IMR-90 (cell line): Measurements from ENCODE around the gene SDHA. TPM values are rescaled to one million over a fixed set of nuclear protein-coding genes. Genes with fewer than 3 reads are reported as not detected.

ENCODE experiments used
- ATAC-seq: fragments of 200-7000 bp; cut with Tn5 transposase; 2 replicates; pipeline ENCODE4 v1.9.1; 2020; ENCODE audit warnings: low read depth, mild to moderate bottlenecking, moderate library complexity
- BruUV-seq: library from RNA; stranded (reverse); fragments of 400-500 nt; replicated peaks from 2 replicates; lab custom pipeline; 2021; lab: Mats Ljungman, UMichigan
- CTCF ChIA-PET: fragments of 300-600 bp; formaldehyde crosslinking; extraction: SDS; loops from one replicate; lab custom pipeline; 2021; ENCODE audit warnings: antibody characterized with exemption; lab: Yijun Ruan, JAX
- POLR2A ChIA-PET: fragments of 300-600 bp; sonication (Branson Sonifier 250); formaldehyde crosslinking; loops from one replicate; lab custom pipeline; 2022; ENCODE audit warnings: antibody characterized with exemption; ENCODE audit not compliant: unreplicated experiment; lab: Charles Lee
- DNase-seq: peaks from one replicate; pipeline ENCODE4 v3.0.0; 2013
- H2AFZ ChIP-seq: replicated peaks from 2 replicates; pipeline ENCODE3; 2013; ENCODE audit warnings: low read length, mild to moderate bottlenecking; ENCODE audit not compliant: poor library complexity
- H2AK5ac ChIP-seq: 2 replicates; pipeline ENCODE4 v1.6.1; 2013; ENCODE audit warnings: low read depth, low read length, inconsistent platforms
- H2AK9ac ChIP-seq: replicated peaks from 2 replicates; pipeline ENCODE3; 2013; ENCODE audit warnings: mild to moderate bottlenecking, low read depth, low read length, moderate library complexity; ENCODE audit not compliant: poor library complexity
- H2BK120ac ChIP-seq: 2 replicates; pipeline ENCODE4 v1.6.1; 2013; ENCODE audit warnings: low read depth, low read length, inconsistent platforms
- H2BK15ac ChIP-seq: 3 replicates; pipeline ENCODE4 v1.6.1; 2013; ENCODE audit warnings: low read depth, low read length, inconsistent platforms
- H2BK20ac ChIP-seq: 2 replicates; pipeline ENCODE4 v1.6.1; 2013; ENCODE audit warnings: low read depth, mild to moderate bottlenecking, inconsistent platforms, low read length, moderate library complexity
- H2BK5ac ChIP-seq: 2 replicates; pipeline ENCODE4 v1.6.1; 2013; ENCODE audit warnings: mild to moderate bottlenecking, low read depth, low read length, inconsistent platforms; ENCODE audit not compliant: poor library complexity, severe bottlenecking
- H3K14ac ChIP-seq: replicated peaks from 2 replicates; pipeline ENCODE4 v1.6.1; 2013; ENCODE audit warnings: low read depth, low read length, inconsistent platforms
- H3K18ac ChIP-seq: 2 replicates; pipeline ENCODE4 v1.6.1; 2013; ENCODE audit warnings: low read depth, low read length, control low read depth
- H3K23ac ChIP-seq: 2 replicates; pipeline ENCODE4 v1.6.1; 2013; ENCODE audit warnings: low read depth, low read length, inconsistent platforms
- H3K27ac ChIP-seq: 2 replicates; pipeline ENCODE4 v1.5.1; 2013; ENCODE audit warnings: mild to moderate bottlenecking, control low read depth, low read length; ENCODE audit not compliant: insufficient read depth
- H3K27me3 ChIP-seq: 2 replicates; pipeline ENCODE4 v1.6.1; 2013; ENCODE audit warnings: low read length; ENCODE audit not compliant: control insufficient read depth, insufficient read depth
- H3K36me3 ChIP-seq: 2 replicates; pipeline ENCODE4 v1.6.1; 2013; ENCODE audit warnings: low read length, mixed read lengths; ENCODE audit not compliant: control insufficient read depth, insufficient read depth
- H3K4ac ChIP-seq: 2 replicates; pipeline ENCODE4 v1.6.1; 2013; ENCODE audit warnings: low read depth, low read length, inconsistent platforms
- H3K4me1 ChIP-seq: 2 replicates; pipeline ENCODE4 v1.6.1; 2013; ENCODE audit warnings: low read length, mixed read lengths; ENCODE audit not compliant: control insufficient read depth, insufficient read depth
- H3K4me2 ChIP-seq: 2 replicates; pipeline ENCODE4 v1.6.1; 2013; ENCODE audit warnings: low read depth, mild to moderate bottlenecking, control low read depth, low read length, moderate library complexity
- H3K4me3 ChIP-seq: 2 replicates; pipeline ENCODE4 v1.5.1; 2013; ENCODE audit warnings: low read depth, mild to moderate bottlenecking, control low read depth, low read length, moderate library complexity; ENCODE audit not compliant: insufficient read depth
- H3K56ac ChIP-seq: 2 replicates; pipeline ENCODE4 v1.6.1; 2013; ENCODE audit warnings: low read length, inconsistent platforms; ENCODE audit not compliant: insufficient read depth; ENCODE audit errors: extremely low read depth
- H3K79me1 ChIP-seq, 2 experiments: 2 replicates each; pipeline ENCODE4 v1.6.1; 2013; ENCODE audit warnings: low read length in 2 of 2, inconsistent platforms in 1 of 2, low read depth in 1 of 2
- H3K9ac ChIP-seq: 2 replicates; pipeline ENCODE4 v1.6.1; 2013; ENCODE audit warnings: low read depth, low read length, control low read depth
- H3K9me1 ChIP-seq: 2 replicates; pipeline ENCODE4 v1.6.1; 2013; ENCODE audit warnings: low read length, inconsistent platforms; ENCODE audit not compliant: insufficient read depth
- H3K9me3 ChIP-seq: 2 replicates; pipeline ENCODE4 v1.6.1; 2013; ENCODE audit warnings: low read length; ENCODE audit not compliant: control insufficient read depth, insufficient read depth
- H4K20me1 ChIP-seq: 2 replicates; pipeline ENCODE4 v1.6.1; 2013; ENCODE audit warnings: low read length, inconsistent platforms; ENCODE audit not compliant: insufficient read depth
- H4K5ac ChIP-seq: 2 replicates; pipeline ENCODE4 v1.6.1; 2013; ENCODE audit warnings: mild to moderate bottlenecking, low read depth, low read length, control low read depth
- H4K8ac ChIP-seq, 2 experiments: 2 replicates each; pipeline ENCODE4 v1.6.1; 2013; ENCODE audit warnings: low read depth in 2 of 2, low read length in 2 of 2, control low read depth in 1 of 2, inconsistent platforms in 1 of 2
- H4K91ac ChIP-seq: 2 replicates; pipeline ENCODE4 v1.6.1; 2013; ENCODE audit warnings: low read depth, low read length, inconsistent platforms; ENCODE audit not compliant: insufficient read depth
- BHLHE40 ChIP-seq: fragments of 150-350 bp; IDR thresholded peaks from 2 replicates; pipeline ENCODE4 v1.6.1; 2016; ENCODE audit warnings: mild to moderate bottlenecking, low read depth, low read length
- CEBPB ChIP-seq: IDR thresholded peaks from 2 replicates; pipeline ENCODE4 v1.6.1; 2012; ENCODE audit warnings: low read depth, low read length, improper control_type of control experiment
- CHD1 ChIP-seq: IDR thresholded peaks from 2 replicates; pipeline ENCODE4 v1.6.1; 2012; ENCODE audit warnings: low read depth, low read length, improper control_type of control experiment
- CTCF ChIP-seq: conservative IDR thresholded peaks from 2 replicates; pipeline ENCODE4 v1.5.1; 2012; ENCODE audit warnings: mild to moderate bottlenecking, low read depth, low read length, improper control_type of control experiment
- ELK1 ChIP-seq: fragments of 150-350 bp; IDR thresholded peaks from 2 replicates; pipeline ENCODE4 v1.6.1; 2016; ENCODE audit warnings: low read depth, mild to moderate bottlenecking, low read length, moderate library complexity, borderline replicate concordance
- FOS ChIP-seq: fragments of 150-350 bp; IDR thresholded peaks from 2 replicates; pipeline ENCODE4 v1.6.1; 2016; ENCODE audit warnings: low read depth, low read length
- MAFK ChIP-seq: IDR thresholded peaks from 2 replicates; pipeline ENCODE4 v1.6.1; 2012; ENCODE audit warnings: low read depth, low read length, improper control_type of control experiment
- MAZ ChIP-seq: IDR thresholded peaks from 2 replicates; pipeline ENCODE4 v1.6.1; 2012; ENCODE audit warnings: low read depth, mild to moderate bottlenecking, low read length, improper control_type of control experiment, moderate library complexity, borderline replicate concordance
- MXI1 ChIP-seq: IDR thresholded peaks from 2 replicates; pipeline ENCODE4 v1.6.1; 2012; ENCODE audit warnings: low read depth, mild to moderate bottlenecking, low read length, moderate library complexity, borderline replicate concordance
- NFE2L2 ChIP-seq: fragments of 150-350 bp; IDR thresholded peaks from 2 replicates; pipeline ENCODE4 v1.6.1; 2016; ENCODE audit warnings: low read depth, mild to moderate bottlenecking, low read length
- POLR2A ChIP-seq: IDR thresholded peaks from 2 replicates; pipeline ENCODE4 v1.6.1; 2012; ENCODE audit warnings: mild to moderate bottlenecking, low read depth, low read length
- RAD21 ChIP-seq: IDR thresholded peaks from 2 replicates; pipeline ENCODE4 v1.6.1; 2012; ENCODE audit warnings: low read length, improper control_type of control experiment
- RCOR1 ChIP-seq: IDR thresholded peaks from 2 replicates; pipeline ENCODE4 v1.6.1; 2012; ENCODE audit warnings: mild to moderate bottlenecking, low read length, improper control_type of control experiment; ENCODE audit not compliant: insufficient replicate concordance
- RFX5 ChIP-seq: IDR thresholded peaks from 2 replicates; pipeline ENCODE4 v1.8.0; 2012; ENCODE audit warnings: low read depth, mild to moderate bottlenecking, low read length, moderate library complexity
- SMC3 ChIP-seq: fragments of 150-350 bp; IDR thresholded peaks from 2 replicates; pipeline ENCODE4 v1.6.1; 2016; ENCODE audit warnings: low read depth, mild to moderate bottlenecking, antibody characterized with exemption, low read length, moderate library complexity
- USF2 ChIP-seq: fragments of 150-350 bp; IDR thresholded peaks from 2 replicates; pipeline ENCODE4 v1.6.1; 2017; ENCODE audit warnings: mild to moderate bottlenecking, antibody characterized with exemption, low read length, low read depth
- WGBS, 2 experiments: methylation state at CpG; one replicate each; pipeline versions ENCODE4 v1.1.5 to v1.1.7; 2013; ENCODE audit warnings: missing lambda C conversion rate in 2 of 2; ENCODE audit not compliant: insufficient read length in 1 of 2; ENCODE audit errors: extremely low coverage in 2 of 2; 5-methylcytosine and 5-hydroxymethylcytosine counted together
- dilution Hi-C: fragments of 300-500 bp; cut with HindIII; formaldehyde crosslinking; loops from one replicate; pipeline ENCODE4 v1.14.3; 2018; ENCODE audit warnings: low sequenced_read_pairs; ENCODE audit not compliant: unreplicated experiment
- in situ Hi-C: fragments of 300-500 bp; cut with MboI; formaldehyde crosslinking; loops from 3 replicates; pipeline ENCODE4 v1.14.3; 2019; ENCODE audit warnings: low sequenced_read_pairs, inconsistent platforms, mixed read lengths
- intact Hi-C: fragments of 100-400 bp; cut with micrococcal nuclease; formaldehyde crosslinking; loops from 2 replicates; pipeline ENCODE4 v1.10.0; 2022
- polyA plus RNA-seq, 3 experiments: library from polyadenylated mRNA; depleted of rRNA; stranded (reverse); fragments of >200 nt; gene quantifications; 2 replicates each; pipeline ENCODE4 v1.2.3, GENCODE V29; 2012; ENCODE audit warnings: low replicate concordance in 1 of 3
- total RNA-seq: library from RNA; depleted of rRNA; stranded (reverse); fragments of >200 nt; gene quantifications from 2 replicates; pipeline ENCODE4 v1.2.3, GENCODE V29; 2012

Gene SDHA
- total and polyA plus RNA-seq, 2 of the 4 experiments (the other 2 are of a cell fraction) = 105 to 121 TPM

GRCh38 chr5:184471-184870 lies 33.6 kb upstream of the SDHA start:
- H3K9me1 ChIP-seq = peaks cover 5% of the 10 kb centered on the region; the same call in 1 of the 2 replicates
- CTCF ChIA-PET = no interaction called here
- H4K8ac ChIP-seq = no peak overlapping the region
- POLR2A ChIA-PET = no interaction called here
- no peak overlapping the region for H2BK120ac ChIP-seq
- H2AK5ac ChIP-seq = no peak overlapping the region
- DNase-seq (no peak), ATAC-seq (no peak)
- WGBS, 2 experiments = no CpG with 5 or more reads among the region's 7 CpGs
- no peak overlapping the region for H2AK9ac ChIP-seq
- in situ Hi-C loops = no loop called here
- H3K9me3 ChIP-seq = no peaks in the 10 kb centered on the region
- H2AFZ ChIP-seq = no peak overlapping the region
- no peak overlapping the region for H3K18ac ChIP-seq
- no peaks in the 10 kb centered on the region for H3K79me1 ChIP-seq
- H3K23ac ChIP-seq = no peak overlapping the region
- H3K4me3 ChIP-seq = no peak overlapping the region
- H3K4ac ChIP-seq = no peak overlapping the region
- no peak overlapping the region for H4K91ac ChIP-seq
- H3K56ac ChIP-seq = no peak overlapping the region
- dilution Hi-C loops = no loop called here
- no peak overlapping the region for H4K5ac ChIP-seq
- H4K20me1 ChIP-seq = peaks cover 2% of the 10 kb centered on the region; the same call in 1 of the 2 replicates
- no peak overlapping the region for H3K27ac ChIP-seq
- no peak overlapping the region for H3K14ac ChIP-seq
- TF ChIP-seq CEBPB (no peak), USF2 (no peak), ELK1 (no peak), POLR2A (no peak), CTCF (no peak), RAD21 (no peak), BHLHE40 (no peak), FOS (no peak), NFE2L2 (no peak), SMC3 (no peak), MAFK (no peak), CHD1 (no peak), RCOR1 (no peak), MXI1 (no peak), MAZ (no peak), RFX5 (no peak)
- BruUV-seq = no TSS peak
- H3K4me1 ChIP-seq = no peaks in the 10 kb centered on the region
- H3K4me2 ChIP-seq = no peak overlapping the region
- no peak overlapping the region for H2BK5ac ChIP-seq
- no peaks in the 10 kb centered on the region for H3K36me3 ChIP-seq
- peaks cover 3% of the 10 kb centered on the region; the same call in 1 of the 2 replicates for H3K27me3 ChIP-seq
- no peak overlapping the region for H2BK15ac ChIP-seq
- intact Hi-C loops = no loop called here
- H3K9ac ChIP-seq = no peak overlapping the region
- H2BK20ac ChIP-seq = no peak overlapping the region
